Stimulated activated CD4-positive, alpha-beta T cell treated with anti-CD3 and anti-CD28 coated beads, Interleukin-1b, Interleukin-23, amount 100 ng/mL, for 48 hours (primary cell): Measurements from ENCODE around the gene RALGPS2.
A peak's percentile ranks its signal among the peaks of the same experiment; 100 is the strongest.
"Not testable (repeated sequence)": the region's sequence is repeated elsewhere in the genome, so short reads cannot be mapped to it uniquely, and the experiment has no call there.

ENCODE experiments used
- DNase-seq: peaks from one replicate; pipeline ENCODE4 v3.0.0-alpha.2; 2020

The RALGPS2 gene

DNA sequence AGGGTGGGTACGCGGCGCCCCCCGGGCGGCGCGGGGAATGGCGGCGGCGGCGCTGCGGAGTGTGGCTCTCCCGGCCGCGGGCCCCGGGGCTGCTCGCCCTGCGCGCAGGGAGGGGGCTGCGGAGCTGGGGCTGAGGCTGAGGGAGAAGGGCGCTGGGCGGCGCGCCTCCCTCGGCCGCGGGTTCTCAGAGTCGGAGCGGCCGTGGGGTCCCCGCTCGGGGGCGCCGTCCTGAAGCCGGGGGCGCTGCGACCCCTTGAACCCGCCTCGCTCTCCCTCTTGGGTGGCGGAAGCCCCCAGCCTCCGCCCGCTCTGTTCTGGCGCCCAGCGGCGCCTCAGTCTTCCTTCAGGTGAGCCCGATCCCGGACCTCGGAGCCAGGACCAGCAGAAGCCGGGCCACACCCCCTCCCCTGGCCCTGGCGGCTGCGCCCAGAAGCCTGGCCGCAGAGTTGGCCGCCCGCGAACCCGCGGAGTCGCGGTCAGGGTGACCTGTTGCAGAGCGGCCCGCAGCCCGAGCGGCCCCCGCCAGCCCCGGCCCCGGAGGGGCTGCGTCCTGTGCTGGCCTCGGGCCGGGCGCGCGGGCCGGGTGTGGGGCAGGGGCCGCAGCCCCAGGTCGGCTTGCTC, 532 bp downstream of the RALGPS2 start:
- DNase-seq, result no peak

DNA sequence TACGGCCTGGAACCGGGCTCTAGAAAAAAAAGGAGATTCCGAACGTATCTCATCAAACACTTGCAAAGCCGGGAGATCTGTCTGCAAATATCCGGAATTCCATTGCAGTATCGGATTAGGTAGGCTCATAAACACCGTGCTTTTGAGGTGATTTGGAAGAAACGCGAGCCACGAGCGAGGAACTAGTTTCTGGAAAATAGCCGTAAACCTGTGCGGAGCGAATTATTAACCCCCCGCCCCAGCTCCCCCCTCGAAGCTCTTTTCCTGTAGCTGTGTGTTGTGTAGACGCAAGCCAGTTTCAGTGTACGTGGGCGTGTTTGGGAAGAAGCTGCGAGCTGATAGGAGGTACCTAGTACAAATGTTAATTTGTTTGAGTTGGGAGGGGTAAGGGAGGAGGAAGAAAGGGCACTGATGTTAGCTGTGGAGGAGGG, 1.1 kb downstream of the RALGPS2 start:
- peak; percentile 43 for DNase-seq

DNA sequence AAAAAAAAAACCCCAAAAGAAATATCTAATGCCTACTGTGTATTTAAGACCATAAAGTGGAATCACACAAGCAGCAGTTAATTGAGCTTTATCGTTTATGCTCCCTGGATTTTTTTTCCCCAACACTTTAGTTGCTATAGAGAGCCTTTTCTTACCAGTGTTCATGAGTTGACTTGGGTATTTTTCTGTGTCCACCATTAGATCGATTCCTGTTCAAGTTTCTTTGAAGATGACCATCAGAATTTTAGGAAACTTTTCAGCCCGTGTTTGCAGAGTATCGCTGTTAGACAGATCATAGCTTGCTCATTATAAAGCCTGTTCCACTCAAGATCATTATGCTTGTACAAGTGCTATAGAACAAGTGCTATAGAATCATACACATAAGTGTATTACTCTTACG, 1.5 kb downstream of the RALGPS2 start:
- DNase-seq, result no peak

DNA sequence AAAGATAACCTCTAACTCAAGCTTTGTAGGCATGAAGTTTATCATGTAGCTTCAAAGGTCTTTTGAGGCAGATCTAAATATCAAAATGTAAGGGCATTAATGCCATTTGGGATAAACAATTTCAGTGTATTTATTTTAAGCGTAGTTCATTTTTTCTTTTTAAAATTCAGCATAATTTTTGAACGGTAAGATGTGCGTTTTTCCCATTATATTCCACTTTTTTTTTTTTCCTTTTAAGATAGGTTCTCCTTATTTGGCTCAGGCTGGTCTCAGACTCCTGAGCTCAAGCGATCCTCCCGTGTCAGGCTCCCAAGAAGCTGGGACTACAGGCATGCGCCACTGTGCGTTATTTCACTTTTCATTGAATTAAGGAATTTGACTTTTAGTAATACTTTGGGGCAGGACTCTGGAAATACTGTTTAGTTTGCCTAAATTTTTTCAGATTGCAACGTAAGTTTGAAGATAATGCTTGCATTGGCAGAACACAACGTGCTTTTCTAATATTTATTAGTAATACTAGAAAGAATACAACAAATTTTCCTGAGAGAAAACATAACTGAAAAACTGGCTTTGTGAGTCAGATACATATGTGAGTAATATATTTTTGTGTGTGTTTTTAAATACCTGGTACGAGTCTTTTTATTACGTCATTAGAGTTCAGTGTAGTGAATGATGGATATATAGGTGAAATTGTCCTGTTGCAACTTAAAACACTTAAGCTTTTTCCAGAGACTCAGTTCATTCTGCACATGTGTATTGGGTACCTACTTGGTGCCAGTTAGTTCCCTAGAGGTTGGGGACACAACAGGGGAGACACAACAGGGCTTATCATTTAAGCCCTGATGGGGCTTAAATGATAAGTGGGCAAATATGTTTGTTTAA, 2.2 kb downstream of the RALGPS2 start:
- no peak for DNase-seq

DNA sequence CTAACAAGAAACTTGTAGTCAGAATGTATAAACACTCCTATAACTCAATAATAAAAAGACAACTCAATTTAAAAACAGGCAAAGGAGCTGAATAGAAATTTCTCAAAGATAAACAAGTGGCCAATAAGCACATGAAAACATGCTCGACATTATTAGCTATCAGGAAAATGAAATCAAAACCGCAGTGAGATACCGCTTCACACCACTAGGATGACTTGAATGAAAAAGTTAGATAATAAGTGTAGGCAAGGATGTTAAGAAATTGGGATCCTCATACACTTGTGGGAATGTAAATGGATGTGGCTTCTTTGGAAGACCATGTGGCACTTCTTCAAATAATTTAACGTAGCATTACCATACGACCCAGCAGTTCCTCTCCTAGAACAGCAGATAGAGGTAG, 8.9 kb downstream of the RALGPS2 start:
- no peak for DNase-seq

DNA sequence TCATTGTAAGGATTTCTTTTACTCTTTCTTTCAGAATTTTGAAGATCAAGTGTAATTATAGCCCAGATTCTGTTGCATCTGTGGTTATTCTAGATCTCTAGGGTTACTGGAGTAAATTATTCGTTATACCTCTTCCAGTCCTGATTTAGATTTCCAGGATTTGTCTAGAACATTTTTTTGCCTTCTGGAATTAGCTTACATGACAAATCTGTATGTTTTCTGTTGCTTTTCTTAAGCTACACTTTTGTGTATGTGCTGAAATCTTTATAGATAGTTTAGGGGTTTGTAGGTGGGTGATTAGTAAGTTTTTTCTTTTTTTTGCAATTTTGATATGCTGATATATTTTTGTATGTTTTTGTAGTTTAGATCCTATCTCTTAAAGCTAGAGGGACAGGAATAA, 13.7 kb downstream of the RALGPS2 start:
- no peak for DNase-seq

DNA sequence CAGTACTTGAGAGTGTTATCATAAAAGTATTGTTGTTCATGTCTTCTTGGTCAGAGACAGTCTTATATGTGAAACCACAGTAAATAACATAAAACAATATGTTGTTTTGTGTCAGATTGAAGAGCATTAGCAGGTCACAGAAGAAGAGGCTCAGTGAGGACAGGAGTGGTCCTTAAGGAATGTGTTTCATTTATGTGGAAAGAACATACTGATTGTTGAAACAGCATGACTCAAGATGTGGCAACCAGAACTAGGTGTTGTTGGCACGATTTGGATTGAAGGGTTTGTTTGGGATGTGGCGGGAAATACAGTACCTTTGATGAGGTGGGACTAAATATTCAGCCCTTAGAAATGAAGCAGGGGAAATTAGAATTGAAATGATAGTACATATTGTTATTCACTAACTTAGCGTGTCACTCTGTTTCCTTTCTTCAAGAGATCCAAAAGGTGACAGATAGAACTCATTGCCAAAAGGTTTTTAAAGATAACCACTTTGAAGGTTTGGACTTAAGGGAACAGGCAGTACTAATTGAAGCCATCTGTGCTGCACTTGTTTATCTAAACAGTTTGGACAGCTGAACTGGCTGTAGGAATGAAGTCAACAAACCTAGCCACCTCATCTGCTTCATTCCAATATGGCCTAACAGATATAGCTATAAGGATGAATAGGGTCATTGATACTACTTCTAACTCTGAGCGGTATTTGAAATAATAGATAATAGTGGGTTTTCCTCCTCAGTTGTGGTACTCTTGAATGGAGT, 14.4 kb downstream of the RALGPS2 start:
- no peak for DNase-seq

DNA sequence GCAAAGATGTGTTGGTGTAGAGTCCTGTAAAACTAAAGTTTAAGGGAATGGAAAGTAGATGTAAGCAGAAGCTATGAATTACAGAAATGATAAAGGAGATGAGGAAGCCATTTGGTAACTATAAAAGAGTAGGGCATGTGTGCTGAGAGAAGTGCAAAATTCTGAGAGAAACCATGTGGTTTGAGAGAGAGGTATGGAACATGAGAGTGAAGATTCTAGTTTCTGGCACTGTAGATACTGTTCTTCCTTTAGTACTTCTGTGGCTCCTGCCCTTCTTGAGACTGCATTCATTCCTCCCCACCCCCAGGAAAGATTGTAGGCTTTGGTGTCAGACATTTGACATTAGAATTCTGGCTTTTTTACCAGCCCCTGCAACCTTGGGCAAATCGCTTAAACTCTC, 15.4 kb downstream of the RALGPS2 start:
- DNase-seq, result no peak

DNA sequence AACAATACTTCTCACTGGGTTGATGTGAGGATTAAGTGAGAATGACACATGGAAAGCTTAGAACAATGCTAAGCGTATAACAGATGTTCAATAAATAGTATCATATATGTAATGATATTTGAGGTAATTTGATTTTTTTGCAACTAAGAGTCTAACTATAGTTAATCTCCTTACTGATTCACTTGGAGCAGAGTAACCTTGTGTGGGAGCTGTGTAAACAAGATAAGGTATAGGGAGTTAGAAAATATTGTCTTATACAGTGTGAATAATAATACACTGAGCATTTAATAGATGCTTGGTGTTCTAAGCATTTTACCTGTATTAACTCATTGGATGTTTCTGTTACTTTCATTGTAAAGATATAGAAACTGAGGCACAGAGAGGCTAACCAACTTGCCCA, 15.9 kb downstream of the RALGPS2 start:
- DNase-seq, result no peak

DNA sequence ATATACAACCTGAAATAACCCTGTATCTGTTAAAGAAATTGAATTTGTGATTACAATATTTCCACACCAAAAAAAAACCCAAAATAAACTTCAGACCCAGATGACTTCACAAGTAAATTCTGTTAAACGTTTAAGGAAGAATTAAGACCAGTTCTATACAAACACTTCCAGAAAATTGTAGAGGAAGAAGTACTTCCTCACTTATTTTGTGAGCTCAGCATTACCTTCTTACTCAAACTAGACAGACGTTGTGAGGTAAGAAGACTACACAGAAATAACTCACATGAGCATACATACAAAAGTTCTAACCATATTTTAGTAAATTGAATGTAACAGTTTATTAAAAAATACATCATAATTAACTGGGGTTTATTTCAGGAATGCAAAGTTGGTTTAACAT, 18.8 kb downstream of the RALGPS2 start:
- DNase-seq, result no peak

DNA sequence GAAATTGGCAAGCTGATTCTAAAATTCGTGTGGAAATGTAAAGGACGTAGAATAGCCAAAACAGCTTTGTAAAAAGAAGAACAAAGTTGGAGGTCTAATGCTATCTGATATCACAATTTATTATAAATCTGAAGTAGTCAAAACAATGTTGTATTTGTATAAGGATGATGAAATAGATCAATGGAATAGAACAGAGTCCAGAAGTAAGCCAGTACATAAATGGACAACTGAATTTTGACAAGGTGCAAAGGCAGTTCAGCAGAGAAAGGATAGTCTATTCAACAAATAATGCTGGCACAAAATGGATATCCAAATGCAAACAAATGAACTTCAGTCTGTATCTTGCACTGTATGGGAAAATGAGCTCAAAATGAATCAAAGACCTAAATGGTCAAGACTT, 20.2 kb downstream of the RALGPS2 start:
- DNase-seq, result no peak

DNA sequence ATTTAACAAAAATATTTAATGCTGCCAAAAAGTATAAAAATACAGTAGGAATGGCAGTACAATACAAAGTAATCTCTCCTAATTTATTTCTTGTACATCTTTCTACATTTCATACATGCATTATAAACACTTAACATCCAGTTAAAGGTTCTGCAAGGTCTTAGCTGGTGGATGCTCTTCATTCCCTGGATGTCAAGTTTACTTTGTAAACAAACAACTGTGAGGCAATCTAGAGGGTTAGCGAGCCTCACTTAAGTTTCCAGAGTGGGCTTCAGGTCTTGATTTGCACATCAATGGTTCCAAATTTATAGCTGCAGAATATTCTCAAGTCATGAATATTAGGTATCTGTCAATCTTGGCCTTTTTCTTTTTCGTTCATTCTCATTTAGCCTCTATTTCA, 21.3 kb downstream of the RALGPS2 start:
- DNase-seq, result no peak

DNA sequence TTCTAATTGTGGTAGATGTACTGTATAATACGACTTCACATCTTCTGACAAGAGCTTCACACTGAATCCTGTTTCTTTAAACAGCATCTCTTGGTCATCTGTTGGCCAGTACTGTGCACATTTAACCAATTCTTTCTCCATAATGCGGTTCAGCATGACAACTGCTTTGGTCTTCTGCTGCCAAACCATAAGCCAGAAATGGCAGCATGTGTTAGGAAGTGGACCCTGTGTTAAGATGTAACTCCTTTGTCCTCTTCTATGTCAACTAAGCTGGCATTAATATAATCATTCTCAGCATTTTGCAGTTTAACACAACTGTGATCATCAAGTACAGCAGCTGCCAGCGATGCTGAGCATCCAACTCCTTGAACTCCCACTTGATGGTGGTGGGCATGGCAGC, 22.3 kb downstream of the RALGPS2 start:
- DNase-seq, result not testable (repeated sequence)

DNA sequence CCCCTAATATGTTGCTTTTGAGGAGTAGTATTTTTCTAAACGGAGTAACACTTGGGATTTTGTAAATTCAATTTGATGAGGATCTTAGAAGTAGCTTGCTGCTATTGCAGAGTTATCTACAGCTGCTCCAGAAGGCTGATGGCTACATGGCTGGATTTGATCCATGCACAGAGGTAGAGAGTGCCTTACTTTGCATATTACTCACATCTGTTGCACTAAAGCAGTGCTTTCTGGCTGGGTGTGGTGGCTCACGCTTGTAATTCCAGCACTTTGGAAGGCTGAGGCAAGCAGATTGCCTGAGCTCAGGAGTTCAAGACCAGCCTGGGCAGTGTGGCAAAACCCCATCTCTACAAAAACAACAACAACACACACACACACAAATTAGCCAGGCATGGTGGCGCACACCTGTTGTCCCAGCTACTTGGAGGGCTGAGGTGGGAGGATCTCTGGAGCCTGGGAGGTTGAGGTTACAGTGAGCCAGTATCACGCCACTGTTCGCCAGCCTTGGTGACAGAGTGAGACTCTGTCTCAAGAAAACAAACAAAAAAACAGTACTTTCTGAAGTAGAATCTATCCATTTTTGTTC, 24.6 kb downstream of the RALGPS2 start:
- no peak for DNase-seq

DNA sequence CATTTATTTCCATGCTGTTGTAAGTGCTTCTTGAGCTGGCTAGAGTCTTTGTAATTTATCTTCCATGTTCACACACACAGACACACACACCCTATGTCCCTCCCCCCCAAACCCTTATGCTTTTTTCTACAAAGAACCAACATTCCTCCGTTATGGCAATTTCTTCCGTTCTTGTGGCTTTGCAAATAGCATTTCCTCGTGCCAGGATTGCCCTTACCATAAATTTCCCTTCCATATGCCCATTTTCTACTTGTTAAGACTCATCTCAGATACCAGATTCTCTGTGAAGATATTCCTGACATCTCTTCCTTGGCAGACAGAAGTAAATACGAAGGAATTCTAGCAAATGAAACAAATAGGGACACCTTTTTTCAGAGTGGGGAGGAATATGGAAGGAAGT, 26.0 kb downstream of the RALGPS2 start:
- no peak for DNase-seq

DNA sequence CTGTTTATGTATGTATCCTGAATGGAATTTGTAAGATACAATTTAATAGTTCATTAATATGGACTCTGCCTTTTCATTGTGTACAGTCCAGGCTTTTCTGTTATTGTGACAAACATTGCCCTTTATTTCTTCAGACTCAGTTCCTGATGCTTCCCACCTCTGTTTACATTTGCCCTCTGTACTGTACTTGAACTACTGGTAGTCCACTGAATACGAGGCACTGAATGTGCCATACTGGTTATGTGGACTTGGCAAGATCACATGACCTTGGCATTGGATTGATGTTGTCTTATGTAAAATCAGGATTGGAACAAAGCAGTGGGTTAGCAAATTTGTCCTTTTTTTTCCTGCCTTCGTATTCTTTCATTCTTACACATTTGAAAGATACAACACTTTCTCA, 27.8 kb downstream of the RALGPS2 start:
- DNase-seq, result no peak

DNA sequence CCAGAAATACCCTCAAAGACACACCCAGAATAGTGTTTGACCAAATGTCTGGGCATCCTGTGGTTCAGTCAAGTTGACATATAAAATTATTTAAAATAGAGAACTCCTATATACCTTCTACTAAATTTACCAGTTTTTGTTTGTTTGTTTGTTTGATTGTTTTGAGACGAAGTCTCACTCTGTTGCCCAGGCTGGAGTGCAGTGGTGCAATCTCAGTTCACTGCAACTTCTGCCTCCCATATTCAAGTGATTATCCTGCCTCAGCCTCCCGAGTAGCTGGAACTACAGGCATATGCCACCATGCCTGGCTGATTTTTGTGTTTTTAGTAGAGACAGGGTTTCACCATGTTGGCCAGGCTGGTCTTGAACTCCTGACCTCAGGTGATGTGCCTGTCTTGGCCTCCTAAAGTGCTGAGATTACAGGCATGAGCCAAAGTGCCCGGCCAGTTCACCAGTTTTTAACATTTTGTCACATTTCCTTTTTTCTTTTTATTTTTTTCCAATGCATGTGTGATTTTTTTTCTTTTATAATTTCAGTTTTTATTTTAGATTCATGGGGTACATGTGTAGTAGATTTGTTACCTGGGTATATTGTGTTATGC, 29.7 kb downstream of the RALGPS2 start:
- DNase-seq, result not testable (repeated sequence)

DNA sequence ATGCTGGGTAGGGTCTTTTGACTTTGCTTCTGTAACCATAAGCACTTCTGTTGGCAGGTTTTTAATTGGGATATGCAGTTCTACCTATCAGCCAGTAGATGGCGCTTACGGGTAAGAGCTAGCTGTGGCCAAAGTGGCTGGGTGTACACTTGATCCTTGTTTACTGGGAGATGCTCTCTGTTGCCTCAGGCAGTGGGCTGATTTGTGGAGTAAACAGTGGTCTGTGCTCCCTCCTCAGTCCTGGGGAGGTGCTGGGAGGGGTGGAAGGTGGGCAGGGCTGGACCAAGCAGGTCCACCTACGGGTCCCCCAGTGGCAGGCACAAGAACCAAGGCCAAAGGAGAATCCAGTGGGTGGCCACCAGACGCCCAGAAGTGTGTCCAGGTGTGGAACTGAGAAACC, 43.4 kb downstream of the RALGPS2 start:
- peak; percentile 4 for DNase-seq

DNA sequence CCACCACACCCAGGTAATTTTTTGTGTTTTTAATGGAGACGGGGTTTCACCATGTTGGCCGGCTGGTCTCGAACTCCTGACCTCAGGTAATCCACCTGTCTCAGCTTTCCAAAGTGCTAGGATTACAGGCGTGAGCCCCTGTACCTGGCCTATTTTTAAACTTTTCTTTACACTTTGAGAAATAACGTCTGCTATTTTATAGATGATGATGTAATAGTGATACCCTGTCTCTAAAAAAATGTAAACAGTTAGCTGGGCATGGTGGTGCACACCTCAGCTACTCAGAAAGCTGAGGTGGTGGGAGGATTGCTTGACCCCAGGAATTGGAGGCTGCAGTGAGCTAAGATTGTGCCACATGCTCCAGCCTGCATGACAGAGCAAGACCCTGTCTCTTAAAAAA, 47.9 kb downstream of the RALGPS2 start:
- no peak for DNase-seq

DNA sequence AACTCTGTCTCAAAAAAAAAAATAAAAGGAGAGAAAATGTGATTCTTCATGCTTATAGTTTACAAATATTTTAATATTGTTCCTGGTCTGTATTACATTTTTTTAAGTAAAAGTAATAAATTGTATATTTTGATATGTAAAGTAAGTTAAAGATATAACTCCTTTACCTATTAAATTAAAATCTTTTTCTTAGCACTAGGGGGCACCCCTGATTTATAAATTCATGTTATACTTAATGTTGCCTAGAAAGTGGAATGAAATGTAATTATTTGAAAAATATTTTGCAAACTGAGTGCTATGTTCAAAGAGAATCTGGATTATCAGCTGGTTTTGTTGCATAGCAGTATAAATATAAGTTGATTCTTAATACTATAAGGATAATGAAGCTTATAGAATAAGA, 49.2 kb downstream of the RALGPS2 start:
- DNase-seq, result no peak

DNA sequence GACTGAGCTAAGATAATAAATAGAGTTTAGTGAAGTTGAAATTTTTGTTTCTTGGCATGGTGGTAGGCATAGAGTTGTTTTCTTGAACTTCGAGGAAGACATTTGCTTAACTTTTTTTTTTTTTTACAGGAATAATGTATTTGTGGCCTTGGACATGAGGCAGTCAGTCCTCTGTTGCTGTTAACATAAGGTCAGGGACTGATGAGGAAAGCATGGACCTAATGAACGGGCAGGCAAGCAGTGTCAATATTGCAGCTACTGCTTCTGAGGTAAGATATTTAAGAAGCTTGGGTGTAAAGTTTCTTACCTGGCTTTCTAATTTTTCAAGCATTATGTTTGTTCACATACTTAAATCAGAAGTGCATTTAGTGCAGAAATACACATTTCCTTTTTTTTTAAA, 51.5 kb downstream of the RALGPS2 start:
- no peak for DNase-seq

DNA sequence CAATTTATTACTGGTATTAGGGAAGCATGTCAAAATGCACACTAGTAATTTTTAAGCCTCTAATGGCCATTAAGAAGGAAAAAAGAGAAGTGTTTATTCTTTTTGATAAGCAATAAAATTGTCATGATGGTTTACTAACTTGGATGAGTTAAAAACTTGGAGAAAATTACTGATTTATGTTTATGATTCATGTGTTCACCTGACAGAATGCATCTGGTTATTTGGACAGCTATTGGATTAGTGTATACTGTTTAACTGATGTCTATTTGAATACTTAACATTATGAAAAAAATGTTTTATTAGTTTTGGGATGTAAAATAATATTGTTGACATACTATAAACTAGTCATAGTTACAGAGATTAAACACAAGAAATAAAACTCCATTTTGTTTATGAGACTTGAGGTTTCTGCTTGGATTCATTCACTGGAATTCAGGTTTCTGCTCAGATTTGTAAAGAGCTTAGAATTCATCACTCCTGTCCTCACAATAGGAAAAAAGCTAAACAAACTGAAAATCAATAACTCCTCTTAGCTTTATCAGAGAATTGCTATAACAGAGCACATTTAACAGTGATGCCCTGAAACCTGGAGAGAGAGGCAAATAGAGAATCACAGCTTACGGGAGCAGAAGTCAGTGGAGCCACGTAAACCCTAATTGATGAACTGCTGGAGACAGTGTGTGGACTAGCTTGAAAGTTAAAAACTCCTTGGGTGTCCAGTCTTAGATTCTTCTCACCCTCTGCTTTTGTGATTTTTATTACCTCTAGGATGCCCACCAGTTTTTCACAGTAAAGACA, 56.7 kb downstream of the RALGPS2 start:
- no peak for DNase-seq
